Putamen (tissue), 1 donor: Measurements from ENCODE around the gene ITGBL1.

Source experiments
- DNase-seq: peaks from one replicate; pipeline ENCODE4 v3.0.0-alpha.2; 2016; ENCODE audit warnings: low spot score

ITGBL1 gene

GRCh38 chr13:101565317-101565716 lies 112.8 kb downstream of the ITGBL1 start:
- no peak for DNase-seq

- DNase-seq = no peak
These were observed 115.4 kb downstream of the ITGBL1 start for GRCh38 chr13:101567841-101568240.

- DNase-seq = no peak
These were observed 117.3 kb downstream of the ITGBL1 start for GRCh38 chr13:101569807-101570206.

GRCh38 chr13:101570410-101570809 lies 117.9 kb downstream of the ITGBL1 start:
- no peak for DNase-seq

- no peak for DNase-seq
These were observed 120.0 kb downstream of the ITGBL1 start for GRCh38 chr13:101572456-101572855.

GRCh38 chr13:101575581-101575980 lies 123.1 kb downstream of the ITGBL1 start:
- DNase-seq = no peak

GRCh38 chr13:101576455-101576854 lies 124.0 kb downstream of the ITGBL1 start:
- DNase-seq = no peak

- no peak for DNase-seq
These were observed 124.5 kb downstream of the ITGBL1 start for GRCh38 chr13:101576977-101577376.

- peak; percentile 2 for DNase-seq
These were observed 126.9 kb downstream of the ITGBL1 start for GRCh38 chr13:101579281-101579802.

GRCh38 chr13:101584331-101584730 lies 131.9 kb downstream of the ITGBL1 start:
- DNase-seq = no peak

GRCh38 chr13:101590479-101590878 lies 138.0 kb downstream of the ITGBL1 start:
- no peak for DNase-seq

GRCh38 chr13:101594936-101595335 lies 142.5 kb downstream of the ITGBL1 start:
- DNase-seq = no peak

- no peak for DNase-seq
These were observed 144.3 kb downstream of the ITGBL1 start for GRCh38 chr13:101596803-101597202.

GRCh38 chr13:101611491-101612475 lies 159.3 kb downstream of the ITGBL1 start:
- no peak for DNase-seq

GRCh38 chr13:101612735-101613134 lies 160.3 kb downstream of the ITGBL1 start:
- DNase-seq = no peak

GRCh38 chr13:101614491-101614890 lies 162.0 kb downstream of the ITGBL1 start:
- no peak for DNase-seq

GRCh38 chr13:101618440-101619187 lies 166.1 kb downstream of the ITGBL1 start:
- DNase-seq = no peak

- DNase-seq = no peak
These were observed 168.6 kb downstream of the ITGBL1 start for GRCh38 chr13:101621099-101621498.

- DNase-seq = no peak
These were observed 171.2 kb downstream of the ITGBL1 start for GRCh38 chr13:101623470-101624209.

- DNase-seq = peak; percentile 35
These were observed 171.9 kb downstream of the ITGBL1 start for GRCh38 chr13:101624210-101624922.

- DNase-seq = peak; percentile 6
These were observed 172.5 kb downstream of the ITGBL1 start for GRCh38 chr13:101624981-101625380.
